Kidney (tissue), 14 donors: ENCODE data around the gene PRSS36. TPM values are rescaled to one million over a fixed set of nuclear protein-coding genes. Genes with fewer than 3 reads are reported as not detected.
"Not testable (repeated sequence)": the region's sequence is repeated elsewhere in the genome, so short reads cannot be mapped to it uniquely, and the experiment has no call there.

ENCODE experiments used
- DNase-seq, 5 donors: peaks; one replicate each; pipeline ENCODE4 v3.0.0-alpha.2; 2013 to 2020
- FAIRE-seq: peaks from 2 replicates; lab custom pipeline; 2012; peaks lifted over from hg19 to GRCh38; lab: Jason Lieb, UNC
- H3K27ac ChIP-seq, 2 donors: one replicate each; pipeline ENCODE4 v1.7.0; 2013; ENCODE audit warnings: low read depth in 2 of 2, low read length in 2 of 2, inconsistent platforms in 1 of 2
- H3K27me3 ChIP-seq: one replicate; pipeline ENCODE4 v1.7.1; 2013; ENCODE audit warnings: low read length, inconsistent platforms; ENCODE audit not compliant: control insufficient read depth, insufficient read depth
- H3K36me3 ChIP-seq, 3 donors: one replicate each; pipeline versions ENCODE4 v1.7.0 to v1.7.1; 2013; ENCODE audit warnings: low read length in 3 of 3, control low read depth in 1 of 3, inconsistent platforms in 1 of 3; ENCODE audit not compliant: insufficient read depth in 3 of 3, control insufficient read depth in 2 of 3
- H3K4me1 ChIP-seq, 3 donors: one replicate each; pipeline versions ENCODE4 v1.7.0 to v1.7.1; 2013; ENCODE audit warnings: low read length in 3 of 3, inconsistent platforms in 1 of 3, low read depth in 1 of 3; ENCODE audit not compliant: control insufficient read depth in 2 of 3, insufficient read depth in 2 of 3
- H3K4me3 ChIP-seq, 3 donors: one replicate each; pipeline versions ENCODE4 v1.7.0 to v1.8.1; 2013; ENCODE audit warnings: low read length in 3 of 3, control low read depth in 1 of 3, inconsistent platforms in 1 of 3
- H3K9ac ChIP-seq, 3 donors: one replicate each; pipeline versions ENCODE4 v1.7.0 to v1.7.1; 2013; ENCODE audit warnings: low read length in 3 of 3, control low read depth in 1 of 3, inconsistent platforms in 1 of 3
- H3K9me3 ChIP-seq, 3 donors: one replicate each; pipeline versions ENCODE4 v1.7.0 to v1.7.1; 2013; ENCODE audit warnings: low read length in 3 of 3, control low read depth in 1 of 3, inconsistent platforms in 1 of 3; ENCODE audit not compliant: control insufficient read depth in 2 of 3, insufficient read depth in 1 of 3
- intact Hi-C: fragments of 100-400 bp; cut with DNase I; formaldehyde crosslinking; loops from one replicate; pipeline ENCODE4 v1.11.1; 2022
- polyA plus RNA-seq: library from polyadenylated mRNA; stranded (reverse); fragments of 350-450 nt; fragmentation: Illumina TruSeq; extraction: RNeasy Lipid Tissue Mini Kit (QIAGEN cat#74804); gene quantifications from one replicate; pipeline ENCODE4 v1.2.3, GENCODE V29; 2014; ENCODE audit warnings: low read depth, low replicate concordance; ENCODE audit not compliant: insufficient read depth
- total RNA-seq: library from RNA; stranded (reverse); fragmentation: NEBNext Ultra II Directional; extraction: Animal tissue kit (Norgen Biotek cat#: 25700); gene quantifications from one replicate; pipeline ENCODE4 v1.2.1, GENCODE V29; 2021
- TF ChIP-seq, protein P1 (sequence below): IDR thresholded peaks from 3 replicates; pipeline ENCODE4 v1.5.1; 2012; ENCODE audit warnings: mild to moderate bottlenecking, moderate library complexity, borderline replicate concordance; ENCODE audit not compliant: insufficient read depth; ENCODE audit errors: extremely low read depth
- donor health status: control.
- donor health status: control.
- donor health status: control.
- donor health status: control.
- donor health status: control.
- donor health status: DM: yes; HTN: yes; CAD: no.
- donor health status: Normal renal cell carcinoma (clear cell type).

PRSS36 gene
- total and polyA plus RNA-seq, 2 donors from 2014 or later = 1.7 to 4.1 TPM

DNA sequence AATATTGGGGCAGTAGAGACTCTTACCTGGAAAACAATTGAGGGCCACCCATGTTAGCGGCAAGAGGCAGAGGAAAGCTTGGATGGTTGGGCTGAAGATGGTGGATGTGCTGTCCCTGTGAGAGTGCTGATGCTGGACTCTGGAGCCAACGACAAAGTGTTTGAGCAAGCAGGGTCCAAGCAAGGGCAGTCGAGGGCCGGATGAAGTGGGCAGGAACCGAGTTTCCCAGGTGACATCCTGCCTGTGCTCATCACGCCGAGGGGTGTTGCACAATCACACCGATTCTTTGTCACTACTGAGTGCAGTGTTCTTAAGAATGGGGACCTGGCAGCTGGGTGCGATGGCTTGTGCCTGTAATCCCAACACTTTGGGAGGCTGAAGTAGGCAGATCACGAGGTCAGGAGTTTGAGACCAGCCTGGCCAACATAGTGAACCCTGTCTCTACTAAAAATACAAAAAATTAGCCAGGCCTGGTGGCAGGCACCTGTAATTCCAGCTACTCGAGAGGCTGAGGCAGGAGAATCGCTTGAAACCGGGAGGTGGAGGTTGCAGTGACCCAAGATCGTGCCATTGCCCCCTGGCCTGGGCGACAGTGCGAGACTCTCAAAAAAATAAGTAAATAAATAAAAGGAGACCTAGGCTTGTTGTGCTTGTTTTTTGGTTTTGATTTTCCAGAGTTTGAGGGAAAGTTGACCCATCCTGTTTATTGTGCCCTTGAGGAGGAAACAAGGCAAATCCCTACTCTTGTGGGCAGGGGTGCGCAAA is 46.6 kb upstream of the PRSS36 start:
- H3K27me3 ChIP-seq = no peaks in the 10 kb centered on the region
- intact Hi-C loops = no loop called here
- H3K36me3 ChIP-seq = peaks cover 11 to 24% (median 20%) of the 10 kb centered on the region in 3 donors
- H3K27ac ChIP-seq = no peak overlapping the region
- no peaks in the 10 kb centered on the region for H3K9me3 ChIP-seq
- DNase-seq (no peak), FAIRE-seq (no peak)
- H3K9ac ChIP-seq = no peak overlapping the region
- peaks cover 0 to 6% (median 0%) of the 10 kb centered on the region in 3 donors for H3K4me1 ChIP-seq
- TF ChIP-seq, protein P1, sequence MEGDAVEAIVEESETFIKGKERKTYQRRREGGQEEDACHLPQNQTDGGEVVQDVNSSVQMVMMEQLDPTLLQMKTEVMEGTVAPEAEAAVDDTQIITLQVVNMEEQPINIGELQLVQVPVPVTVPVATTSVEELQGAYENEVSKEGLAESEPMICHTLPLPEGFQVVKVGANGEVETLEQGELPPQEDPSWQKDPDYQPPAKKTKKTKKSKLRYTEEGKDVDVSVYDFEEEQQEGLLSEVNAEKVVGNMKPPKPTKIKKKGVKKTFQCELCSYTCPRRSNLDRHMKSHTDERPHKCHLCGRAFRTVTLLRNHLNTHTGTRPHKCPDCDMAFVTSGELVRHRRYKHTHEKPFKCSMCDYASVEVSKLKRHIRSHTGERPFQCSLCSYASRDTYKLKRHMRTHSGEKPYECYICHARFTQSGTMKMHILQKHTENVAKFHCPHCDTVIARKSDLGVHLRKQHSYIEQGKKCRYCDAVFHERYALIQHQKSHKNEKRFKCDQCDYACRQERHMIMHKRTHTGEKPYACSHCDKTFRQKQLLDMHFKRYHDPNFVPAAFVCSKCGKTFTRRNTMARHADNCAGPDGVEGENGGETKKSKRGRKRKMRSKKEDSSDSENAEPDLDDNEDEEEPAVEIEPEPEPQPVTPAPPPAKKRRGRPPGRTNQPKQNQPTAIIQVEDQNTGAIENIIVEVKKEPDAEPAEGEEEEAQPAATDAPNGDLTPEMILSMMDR = no peak
- H3K4me3 ChIP-seq = no peak overlapping the region

DNA sequence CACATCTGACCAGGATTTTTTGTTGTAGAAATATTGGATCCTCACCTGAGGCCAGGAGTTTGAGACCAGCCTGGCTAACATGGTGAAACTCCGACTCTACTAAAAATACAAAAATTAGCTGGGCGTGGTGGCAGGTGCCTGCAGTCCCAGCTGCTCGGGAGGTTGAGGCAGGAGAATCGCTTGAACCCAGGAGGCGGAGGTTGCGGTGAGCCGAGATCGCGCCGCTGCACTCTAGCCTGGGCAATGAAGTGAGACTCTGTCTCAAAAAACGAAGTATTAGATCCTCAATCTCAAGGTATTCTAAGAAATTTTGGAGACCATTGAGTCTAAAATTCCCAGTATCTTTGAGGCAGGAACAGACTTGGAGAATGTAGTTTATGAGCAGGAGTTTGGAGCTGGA is 46.0 kb upstream of the PRSS36 start:
- DNase-seq = not testable (repeated sequence)

DNA sequence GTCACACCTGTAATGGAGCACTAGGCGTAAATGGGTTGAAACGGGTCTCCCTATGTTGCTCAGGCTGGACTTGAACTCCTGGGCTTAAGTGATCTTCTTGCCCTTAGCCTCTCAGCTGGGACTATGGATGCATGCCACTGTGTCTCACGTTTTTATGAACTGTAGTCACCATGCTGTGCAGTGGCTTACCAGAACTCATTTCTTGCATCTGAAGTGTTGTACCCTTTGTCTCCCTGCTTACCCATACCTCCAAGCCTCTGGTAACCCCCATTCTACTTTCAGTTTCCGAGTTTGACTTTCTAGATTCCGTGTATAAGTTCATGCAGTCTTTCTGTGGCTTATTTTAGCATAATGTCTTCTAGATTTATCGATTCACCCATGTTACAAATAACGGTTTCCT is 45.0 kb upstream of the PRSS36 start:
- intact Hi-C loops = no loop called here
- no peaks in the 10 kb centered on the region for H3K9me3 ChIP-seq
- no peak overlapping the region for H3K27ac ChIP-seq
- no peak overlapping the region for H3K4me3 ChIP-seq
- TF ChIP-seq, protein P1 = no peak
- H3K36me3 ChIP-seq = peaks cover 20 to 36% (median 35%) of the 10 kb centered on the region in 3 donors
- FAIRE-seq (no peak), DNase-seq (no peak)
- H3K27me3 ChIP-seq = no peaks in the 10 kb centered on the region
- H3K4me1 ChIP-seq = no peaks in the 10 kb centered on the region
- no peak overlapping the region for H3K9ac ChIP-seq

More for the DNA sequence above, 46.0 kb upstream of the PRSS36 start:
- H3K27ac ChIP-seq, FAIRE-seq, H3K4me3 ChIP-seq, H3K27me3 ChIP-seq, H3K9ac ChIP-seq, intact Hi-C loops, H3K9me3 ChIP-seq, H3K4me1 ChIP-seq: not testable (repeated sequence)
- H3K36me3 ChIP-seq = peaks cover 13 to 27% (median 27%) of the 10 kb centered on the region in 3 donors

DNA sequence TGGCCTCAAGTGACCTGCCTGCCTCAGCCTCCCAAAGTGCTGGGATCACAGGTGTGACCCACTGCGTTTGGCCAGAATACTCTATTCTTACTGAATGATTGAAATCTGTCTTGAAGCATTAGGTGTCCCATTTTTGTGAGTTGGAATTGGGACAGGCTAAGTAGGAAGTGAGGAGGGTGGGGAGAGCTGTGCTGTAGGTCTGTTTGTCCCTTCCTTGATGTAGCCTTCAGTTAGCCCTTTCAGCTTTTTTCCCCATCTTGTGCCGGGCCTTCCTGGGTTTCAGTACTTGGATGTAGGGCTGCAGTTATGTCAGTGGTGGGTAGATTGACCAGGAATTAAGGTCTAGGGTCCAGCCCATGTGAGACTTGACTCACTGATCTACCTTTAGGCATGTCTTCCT is 44.0 kb upstream of the PRSS36 start:
- no peaks in the 10 kb centered on the region for H3K27me3 ChIP-seq
- TF ChIP-seq, protein P1 = no peak
- no peak overlapping the region for H3K9ac ChIP-seq
- H3K4me3 ChIP-seq = no peak overlapping the region
- H3K36me3 ChIP-seq = peaks cover 30 to 47% (median 45%) of the 10 kb centered on the region in 3 donors
- no peaks in the 10 kb centered on the region for H3K9me3 ChIP-seq
- no peak overlapping the region for H3K27ac ChIP-seq
- FAIRE-seq (no peak), DNase-seq (no peak)
- H3K4me1 ChIP-seq = no peaks in the 10 kb centered on the region
- intact Hi-C loops = no loop called here
